H1 (cell line): ENCODE measurements around the gene CABP2. TPM values are rescaled to one million over a fixed set of nuclear protein-coding genes. Genes with fewer than 3 reads are reported as not detected.
"Not testable (repeated sequence)": the region's sequence is repeated elsewhere in the genome, so short reads cannot be mapped to it uniquely, and the experiment has no call there.

Experiments used
- CTCF ChIA-PET: fragments of 300-600 bp; sonication (Branson Sonifier 250); formaldehyde crosslinking; loops from one replicate; lab custom pipeline; 2021; ENCODE audit not compliant: partially characterized antibody; lab: Charles Lee
- POLR2A ChIA-PET: fragments of 300-600 bp; sonication (Branson Sonifier 250); formaldehyde crosslinking; loops from one replicate; lab custom pipeline; 2021; ENCODE audit warnings: inconsistent platforms; ENCODE audit not compliant: partially characterized antibody; lab: Charles Lee
- DNase-seq, 2 experiments: peaks; one replicate each; pipeline versions ENCODE4 v3.0.0 to v3.0.0-alpha.2; 2010 to 2022; ENCODE audit warnings: low spot score in 2 of 2, low read depth in 1 of 2, mixed read lengths in 1 of 2
- FAIRE-seq: peaks from 2 replicates; lab custom pipeline; 2011; peaks lifted over from hg19 to GRCh38; lab: Jason Lieb, UNC
- H2AFZ ChIP-seq: 2 replicates; pipeline ENCODE4 v1.8.1; 2012; ENCODE audit warnings: low read length, inconsistent platforms
- H2AK5ac ChIP-seq: 2 replicates; pipeline ENCODE4 v1.6.1; 2013; ENCODE audit warnings: low read depth, low read length
- H2BK120ac ChIP-seq: replicated peaks from 2 replicates; pipeline ENCODE3; 2013; ENCODE audit warnings: low read depth, low read length, inconsistent platforms
- H2BK12ac ChIP-seq: 2 replicates; pipeline ENCODE4 v1.6.1; 2013; ENCODE audit warnings: low read depth, low read length
- H2BK15ac ChIP-seq: 2 replicates; pipeline ENCODE4 v1.6.1; 2013; ENCODE audit warnings: low read length
- H2BK20ac ChIP-seq: 2 replicates; pipeline ENCODE4 v1.6.1; 2013; ENCODE audit warnings: low read length
- H2BK5ac ChIP-seq: 2 replicates; pipeline ENCODE4 v1.6.1; 2013; ENCODE audit warnings: low read depth, low read length
- H3K14ac ChIP-seq: 2 replicates; pipeline ENCODE4 v1.6.1; 2013; ENCODE audit warnings: inconsistent platforms; ENCODE audit not compliant: insufficient read length
- H3K18ac ChIP-seq: 2 replicates; pipeline ENCODE4 v1.6.1; 2013; ENCODE audit warnings: low read length; ENCODE audit errors: extremely low read depth
- H3K23ac ChIP-seq: 2 replicates; pipeline ENCODE4 v1.6.1; 2013; ENCODE audit warnings: inconsistent platforms; ENCODE audit not compliant: insufficient read length
- H3K23me2 ChIP-seq: 2 replicates; pipeline ENCODE4 v1.6.1; 2013; ENCODE audit warnings: low read depth, low read length
- H3K27ac ChIP-seq: 2 replicates; pipeline ENCODE4 v1.6.1; 2011; ENCODE audit warnings: low read depth, low read length, inconsistent platforms
- H3K27me3 ChIP-seq, 4 experiments: replicated peaks in 1 of 4; 1 replicate in 1 of 4; 2 replicates in 3 of 4; pipeline versions ENCODE4 v1.6.1 to v1.8.1; 2011 to 2013; ENCODE audit warnings: low read length in 3 of 4, mild to moderate bottlenecking in 3 of 4, inconsistent platforms in 2 of 4, mixed read lengths in 2 of 4, moderate library complexity in 1 of 4; ENCODE audit not compliant: control insufficient read depth in 3 of 4, insufficient read depth in 3 of 4; ENCODE audit errors: extremely low read depth in 1 of 4
- H3K36me3 ChIP-seq, 4 experiments: 2 replicates each; pipeline versions ENCODE4 v1.6.1 to v1.8.1; 2011 to 2013; ENCODE audit warnings: mild to moderate bottlenecking in 4 of 4, low read length in 3 of 4, moderate library complexity in 2 of 4, control low read depth in 1 of 4, inconsistent platforms in 1 of 4; ENCODE audit not compliant: insufficient read depth in 4 of 4, control insufficient read depth in 2 of 4
- H3K4ac ChIP-seq: replicated peaks from 2 replicates; pipeline ENCODE3; 2013; ENCODE audit warnings: low read length, low read depth, mixed read lengths, inconsistent platforms; ENCODE audit not compliant: insufficient read length
- H3K4me1 ChIP-seq, 4 experiments: replicated peaks in 1 of 4; 1 replicate in 1 of 4; 2 replicates in 3 of 4; pipeline versions ENCODE4 v1.6.1 to v1.8.1; 2011 to 2013; ENCODE audit warnings: low read length in 3 of 4, inconsistent platforms in 2 of 4, mixed read lengths in 1 of 4; ENCODE audit not compliant: insufficient read depth in 4 of 4, control insufficient read depth in 3 of 4
- H3K4me2 ChIP-seq, 2 experiments: 2 replicates each; pipeline versions ENCODE4 v1.6.1 to v1.8.1; 2011 to 2013; ENCODE audit warnings: low read depth in 2 of 2, low read length in 2 of 2, control low read depth in 1 of 2, inconsistent platforms in 1 of 2, mild to moderate bottlenecking in 1 of 2; ENCODE audit not compliant: insufficient read depth in 1 of 2
- H3K4me3 ChIP-seq, 4 experiments: fragments of 200-600, 300-600 bp in 1 of 4; sonication (generic), shearing (Covaris generic), sonication (Bioruptor Twin) in 1 of 4; 2 replicates each; pipeline versions ENCODE4 v1.5.1 to v1.8.1; 2011 to 2016; ENCODE audit warnings: low read length in 4 of 4, low read depth in 3 of 4, control low read depth in 2 of 4, inconsistent platforms in 2 of 4, mild to moderate bottlenecking in 2 of 4, mixed read lengths in 1 of 4, moderate library complexity in 1 of 4; ENCODE audit not compliant: insufficient read depth in 2 of 4; ENCODE audit errors: extremely low read depth in 1 of 4
- H3K56ac ChIP-seq: replicated peaks from 2 replicates; pipeline ENCODE3; 2013; ENCODE audit warnings: low read depth, mild to moderate bottlenecking, mixed read lengths, low read length, inconsistent platforms; ENCODE audit not compliant: insufficient read length
- H3K79me1 ChIP-seq: 2 replicates; pipeline ENCODE4 v1.6.1; 2013; ENCODE audit warnings: low read depth, low read length, control low read depth
- H3K79me2 ChIP-seq, 2 experiments: 2 replicates each; pipeline versions ENCODE4 v1.6.1 to v1.8.1; 2012 to 2013; ENCODE audit warnings: low read length in 2 of 2, mild to moderate bottlenecking in 2 of 2, inconsistent platforms in 1 of 2; ENCODE audit not compliant: insufficient read depth in 2 of 2, control insufficient read depth in 1 of 2
- H3K9ac ChIP-seq, 4 experiments: replicated peaks in 1 of 4; 1 replicate in 1 of 4; 2 replicates in 3 of 4; pipeline versions ENCODE4 v1.6.1 to v1.8.1; 2011 to 2013; ENCODE audit warnings: low read depth in 3 of 4, low read length in 3 of 4, control low read depth in 2 of 4, mild to moderate bottlenecking in 2 of 4, moderate library complexity in 2 of 4, inconsistent platforms in 1 of 4; ENCODE audit errors: extremely low read depth in 1 of 4
- H3K9me3 ChIP-seq, 2 experiments: 2 replicates each; pipeline versions ENCODE4 v1.6.1 to v1.8.1; 2012 to 2013; ENCODE audit warnings: mild to moderate bottlenecking in 2 of 2, moderate library complexity in 2 of 2, control low read depth in 1 of 2, inconsistent platforms in 1 of 2, low read depth in 1 of 2, low read length in 1 of 2, mixed read lengths in 1 of 2; ENCODE audit not compliant: insufficient read depth in 2 of 2
- H4K20me1 ChIP-seq, 2 experiments: replicated peaks in 1 of 2; 2 replicates each; pipeline versions ENCODE3 to v1.8.1; 2011 to 2013; ENCODE audit warnings: inconsistent platforms in 2 of 2, low read length in 2 of 2, mild to moderate bottlenecking in 1 of 2; ENCODE audit not compliant: insufficient read depth in 2 of 2, control insufficient read depth in 1 of 2
- H4K5ac ChIP-seq: 2 replicates; pipeline ENCODE4 v1.6.1; 2013; ENCODE audit warnings: low read length, low read depth, mixed read lengths, inconsistent platforms; ENCODE audit not compliant: insufficient read length
- H4K8ac ChIP-seq: 2 replicates; pipeline ENCODE4 v1.8.0; 2013; ENCODE audit warnings: mild to moderate bottlenecking, moderate library complexity, low read length, inconsistent platforms; ENCODE audit not compliant: insufficient read depth; ENCODE audit errors: extremely low read depth
- H4K91ac ChIP-seq: replicated peaks from 2 replicates; pipeline ENCODE3; 2013; ENCODE audit warnings: low read length, mixed read lengths, inconsistent platforms; ENCODE audit not compliant: insufficient read length
- WGBS, 2 experiments: shearing (Covaris generic) in 1 of 2; methylation state at CpG; one replicate each; pipeline versions ENCODE4 v1.1.6 to v1.1.7; 2013 to 2015; ENCODE audit warnings: low lambda C conversion rate in 2 of 2, mixed read lengths in 2 of 2, inconsistent platforms in 1 of 2, low coverage in 1 of 2, missing lambda C conversion rate in 1 of 2; ENCODE audit not compliant: insufficient replicate concordance in 2 of 2, insufficient coverage in 1 of 2, insufficient read length in 1 of 2; ENCODE audit errors: extremely low coverage in 1 of 2, missing lambda C conversion rate in 1 of 2; 5-methylcytosine and 5-hydroxymethylcytosine counted together
- polyA plus RNA-seq, 7 experiments: library from polyadenylated mRNA; depleted of rRNA in 3 of 7; stranded (reverse) in 5 of 7; unstranded in 2 of 7; fragments of >200 nt in 5 of 7; fragments of 200-250 nt in 2 of 7; gene quantifications; 1 replicate in 5 of 7; 2 replicates in 1 of 7; 4 replicates in 1 of 7; pipeline versions ENCODE4 v1.2.1 to v1.2.3, GENCODE V29; 2011 to 2013; ENCODE audit warnings: missing spikeins in 2 of 7, mixed read lengths in 2 of 7
- total RNA-seq: library from RNA; stranded (reverse); fragmentation: NEBNext Ultra II Directional; extraction: Animal tissue kit (Norgen Biotek cat#: 25700); gene quantifications from 2 replicates; pipeline ENCODE4 v1.2.1, GENCODE V29; 2021

Gene CABP2
- total and polyA plus RNA-seq, 2 of the 8 experiments (the other 6 are each of a cell fraction or from before 2014, with no cell fraction given) = not detected

- H3K9me3 ChIP-seq, H3K18ac ChIP-seq, H2BK15ac ChIP-seq, H4K91ac ChIP-seq, H3K14ac ChIP-seq, H2AK5ac ChIP-seq, POLR2A ChIA-PET, H3K79me1 ChIP-seq, H4K20me1 ChIP-seq, H2BK5ac ChIP-seq, H3K23ac ChIP-seq, H3K36me3 ChIP-seq, H3K9ac ChIP-seq, H3K4me2 ChIP-seq, FAIRE-seq, H2BK20ac ChIP-seq, H3K79me2 ChIP-seq, DNase-seq, H3K27ac ChIP-seq, H4K8ac ChIP-seq, H2BK12ac ChIP-seq, H3K4ac ChIP-seq, H2BK120ac ChIP-seq, H3K27me3 ChIP-seq, H3K4me3 ChIP-seq, H4K5ac ChIP-seq, H2AFZ ChIP-seq, H3K56ac ChIP-seq: not testable (repeated sequence)
- CTCF ChIA-PET = interaction anchor here (0.6 to 0.9 kb wide), 3 partner anchors 19 to 194 kb away, joined by 3 to 4 read pairs (median 3); no protein-coding TSS in a partner anchor
- 86% methylated on average over 4 of the region's 4 CpGs; no CpG with 5 or more reads in 1 of the 2 experiments for WGBS, 2 experiments
- Histone ChIP-seq H3K23me2 (peaks cover 10% of the 10 kb centered on the region), H3K4me1 (peaks cover 0 to 11% (median 3%) of the 10 kb centered on the region in 4 experiments; a peak in 6 of 7 replicates)
Observed at GRCh38 chr11:67511558-67511957, 11.7 kb downstream of the CABP2 start.
